Fibroblast of gingiva (primary cell): ENCODE results near the gene PAX8.

Source experiments
- DNase-seq: peaks from one replicate; pipeline ENCODE4 v3.0.0-alpha.2; 2011; ENCODE audit warnings: low read depth

Gene PAX8

DNA sequence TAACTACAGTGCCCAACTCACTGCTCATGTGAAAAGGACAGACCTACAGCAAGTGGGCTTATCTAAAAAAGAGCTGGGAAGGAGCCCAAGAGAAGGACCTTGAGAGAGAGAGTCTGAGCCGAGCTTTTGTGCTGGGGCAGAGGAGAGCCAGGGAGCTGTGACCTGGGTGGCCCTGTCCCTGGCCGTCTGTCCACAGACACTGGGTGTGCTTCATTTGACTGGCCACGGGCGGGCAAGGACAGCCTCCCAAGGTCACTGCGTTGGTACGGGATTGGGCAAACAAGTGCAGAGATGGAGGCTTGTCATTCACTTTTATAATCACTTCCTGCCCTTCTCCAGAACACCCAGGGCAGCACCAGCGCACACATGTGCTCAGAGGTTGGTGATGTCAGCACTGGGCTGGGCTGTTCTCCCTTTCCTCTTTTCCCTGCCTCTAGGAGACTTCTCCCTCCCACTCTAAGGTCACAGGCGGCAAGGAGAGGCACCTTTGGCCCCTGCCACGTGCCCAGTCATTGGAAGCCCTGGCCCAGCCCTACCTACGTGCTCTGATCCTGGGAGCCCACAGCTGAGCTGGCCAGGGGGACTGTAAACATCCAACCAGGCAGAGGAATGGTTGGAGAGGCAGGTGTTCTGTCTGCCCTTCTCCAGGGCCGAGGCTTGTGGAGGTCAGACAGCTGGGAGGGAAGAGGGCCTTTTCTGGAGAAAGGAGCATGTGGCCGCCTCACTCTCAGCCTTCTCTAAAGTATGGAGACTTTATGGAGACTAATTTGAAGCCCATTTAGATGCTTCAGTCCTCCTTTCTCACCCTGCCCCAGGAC, 111.4 kb downstream of the PAX8 start:
- no peak for DNase-seq

DNA sequence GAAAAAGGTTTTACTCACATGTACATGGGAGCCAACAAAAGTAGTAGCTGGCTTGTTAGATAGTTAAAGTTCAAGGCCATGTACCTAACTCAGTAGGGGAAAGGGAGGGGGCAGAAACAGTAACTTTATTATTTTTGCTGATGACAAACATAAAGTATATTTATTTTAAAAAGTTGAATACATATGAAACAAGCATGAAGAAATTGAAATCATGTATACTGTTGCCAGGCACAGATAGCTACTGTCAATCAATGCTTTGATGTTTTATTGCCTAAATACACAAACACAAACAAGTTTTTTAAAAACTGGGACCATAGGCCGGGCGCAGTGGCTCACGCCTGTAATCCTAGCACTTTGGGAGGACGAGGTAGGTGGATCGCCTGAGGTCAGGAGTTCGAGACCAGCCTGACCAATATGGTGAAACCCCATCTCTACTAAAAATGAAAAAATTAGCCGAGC, 112.5 kb downstream of the PAX8 start:
- DNase-seq = no peak
